HFF-Myc (cell line): ENCODE data around the gene USP2.
"Not testable (repeated sequence)": the region's sequence is repeated elsewhere in the genome, so short reads cannot be mapped to it uniquely, and the experiment has no call there.

Source experiments
- DNase-seq: peaks from one replicate; pipeline ENCODE4 v3.0.0-alpha.2; 2011; ENCODE audit warnings: low read depth; ENCODE audit errors: extremely low read depth
- H3K4me3 ChIP-seq: replicated peaks from 2 replicates; pipeline ENCODE4 v1.5.1; 2011; ENCODE audit warnings: low read depth, mild to moderate bottlenecking, control low read depth, low read length
- TF ChIP-seq, protein P1 (sequence below): IDR thresholded peaks from 2 replicates; pipeline ENCODE4 v1.5.1; 2012; ENCODE audit warnings: mild to moderate bottlenecking, low read depth, low read length, control low read depth; ENCODE audit errors: missing control alignments

The USP2 gene

DNA sequence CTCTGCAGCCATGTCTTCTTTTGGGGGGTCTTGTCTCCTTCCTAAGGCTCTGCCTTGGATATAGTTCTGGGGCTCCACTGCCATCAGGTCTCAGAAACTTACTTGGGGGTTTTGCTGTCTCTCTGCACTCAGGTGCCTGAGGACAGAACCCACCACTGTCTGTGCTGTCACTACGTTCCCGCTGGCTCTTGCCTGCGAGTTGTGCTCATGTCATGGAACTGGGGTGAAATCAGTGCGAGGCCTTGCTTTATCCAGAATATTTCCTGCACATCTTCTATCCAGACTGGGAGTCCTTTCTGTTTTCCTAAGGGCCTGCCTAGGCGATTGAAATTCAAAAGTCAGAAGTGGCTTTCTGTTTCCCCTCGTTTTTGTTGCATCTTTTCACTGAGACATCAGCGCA is 6.6 kb upstream of the USP2 start:
- TF ChIP-seq, protein P1, sequence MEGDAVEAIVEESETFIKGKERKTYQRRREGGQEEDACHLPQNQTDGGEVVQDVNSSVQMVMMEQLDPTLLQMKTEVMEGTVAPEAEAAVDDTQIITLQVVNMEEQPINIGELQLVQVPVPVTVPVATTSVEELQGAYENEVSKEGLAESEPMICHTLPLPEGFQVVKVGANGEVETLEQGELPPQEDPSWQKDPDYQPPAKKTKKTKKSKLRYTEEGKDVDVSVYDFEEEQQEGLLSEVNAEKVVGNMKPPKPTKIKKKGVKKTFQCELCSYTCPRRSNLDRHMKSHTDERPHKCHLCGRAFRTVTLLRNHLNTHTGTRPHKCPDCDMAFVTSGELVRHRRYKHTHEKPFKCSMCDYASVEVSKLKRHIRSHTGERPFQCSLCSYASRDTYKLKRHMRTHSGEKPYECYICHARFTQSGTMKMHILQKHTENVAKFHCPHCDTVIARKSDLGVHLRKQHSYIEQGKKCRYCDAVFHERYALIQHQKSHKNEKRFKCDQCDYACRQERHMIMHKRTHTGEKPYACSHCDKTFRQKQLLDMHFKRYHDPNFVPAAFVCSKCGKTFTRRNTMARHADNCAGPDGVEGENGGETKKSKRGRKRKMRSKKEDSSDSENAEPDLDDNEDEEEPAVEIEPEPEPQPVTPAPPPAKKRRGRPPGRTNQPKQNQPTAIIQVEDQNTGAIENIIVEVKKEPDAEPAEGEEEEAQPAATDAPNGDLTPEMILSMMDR = no peak
- no peak for DNase-seq
- no peak overlapping the region for H3K4me3 ChIP-seq

DNA sequence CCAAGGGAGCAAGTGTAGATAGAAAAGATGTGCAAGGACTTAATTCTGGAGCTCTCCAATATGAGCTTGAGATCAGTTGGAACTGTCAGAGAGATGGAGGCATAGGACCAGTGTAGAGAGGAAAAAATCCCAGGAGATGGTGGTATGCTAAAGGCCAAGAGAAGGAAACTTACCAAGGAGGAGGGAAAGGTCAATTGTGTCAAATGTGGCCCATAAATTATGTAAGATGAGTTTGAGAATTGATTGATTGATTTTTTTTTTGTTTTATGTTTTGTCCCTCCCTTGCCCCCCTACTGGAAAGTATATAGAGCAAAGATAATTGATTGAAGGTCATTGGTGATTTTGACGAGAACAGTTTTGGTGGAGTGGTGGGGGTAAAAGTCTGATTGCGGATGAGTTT is 2.8 kb upstream of the USP2 start:
- DNase-seq = no peak
- TF ChIP-seq, protein P1 = no peak
- H3K4me3 ChIP-seq = no peak overlapping the region

DNA sequence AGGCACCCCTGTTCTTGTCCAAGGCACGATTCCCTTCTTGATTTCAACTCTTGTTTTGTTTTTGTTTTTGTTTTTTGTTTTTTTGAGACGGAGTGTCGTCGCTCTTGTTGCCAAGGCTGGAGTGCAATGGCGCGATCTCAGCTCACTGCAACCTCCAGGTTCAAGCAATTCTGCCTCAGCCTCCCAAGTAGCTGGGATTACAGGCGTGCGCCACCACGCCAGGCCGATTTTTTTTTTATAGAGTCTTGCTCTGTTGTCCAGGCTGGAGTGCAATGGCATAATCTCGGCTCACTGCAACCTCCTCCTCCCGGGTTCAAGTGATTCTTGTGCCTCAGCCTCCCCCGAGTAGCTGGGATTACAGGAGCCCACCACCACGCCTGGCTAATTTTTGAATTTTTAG is 1.0 kb upstream of the USP2 start:
- peak overlapping the region; percentile 55 for H3K4me3 ChIP-seq
- not testable (repeated sequence) for DNase-seq

DNA sequence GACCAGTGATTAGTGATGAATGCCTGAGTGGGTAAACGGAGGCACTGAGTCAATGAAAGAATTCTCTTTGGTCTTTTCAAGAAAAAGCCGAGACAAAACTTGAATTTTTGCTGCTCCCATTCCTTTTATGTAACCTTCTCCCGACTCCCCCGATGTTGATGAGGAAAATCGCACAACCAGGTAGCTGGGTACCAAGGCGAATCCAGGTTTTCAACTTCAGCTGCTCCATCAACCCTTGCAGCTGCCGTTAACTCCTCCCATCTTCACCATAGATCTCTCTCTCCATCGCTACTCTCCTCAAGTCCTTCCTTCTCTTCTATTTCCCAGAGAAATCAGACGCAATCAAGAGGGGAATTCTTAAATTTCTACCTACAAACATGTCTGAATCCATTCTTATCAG is 611 bp upstream of the USP2 start:
- TF ChIP-seq, protein P1 = no peak
- no peak for DNase-seq
- peak overlapping the region; percentile 55 for H3K4me3 ChIP-seq

DNA sequence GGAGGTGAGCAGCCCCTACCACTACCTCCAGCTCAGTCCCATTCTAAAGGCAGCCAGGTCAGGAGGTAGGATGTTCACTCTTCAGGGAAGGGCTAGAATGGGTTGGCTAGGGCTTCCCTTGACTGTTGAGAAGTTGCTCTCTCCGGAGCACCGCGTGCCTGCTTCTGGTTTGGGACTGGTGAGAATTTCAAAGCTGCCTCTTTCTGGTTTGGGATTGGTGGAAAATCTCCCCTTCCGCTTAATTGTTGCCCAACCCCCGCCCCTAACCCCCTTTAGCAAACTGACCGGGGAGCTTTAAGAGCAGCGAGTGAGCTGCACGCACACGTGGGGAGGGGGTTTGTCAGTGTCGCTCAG is 686 bp downstream of the USP2 start:
- TF ChIP-seq, protein P1 = no peak
- peak overlapping the region; percentile 55 for H3K4me3 ChIP-seq
- no peak for DNase-seq

DNA sequence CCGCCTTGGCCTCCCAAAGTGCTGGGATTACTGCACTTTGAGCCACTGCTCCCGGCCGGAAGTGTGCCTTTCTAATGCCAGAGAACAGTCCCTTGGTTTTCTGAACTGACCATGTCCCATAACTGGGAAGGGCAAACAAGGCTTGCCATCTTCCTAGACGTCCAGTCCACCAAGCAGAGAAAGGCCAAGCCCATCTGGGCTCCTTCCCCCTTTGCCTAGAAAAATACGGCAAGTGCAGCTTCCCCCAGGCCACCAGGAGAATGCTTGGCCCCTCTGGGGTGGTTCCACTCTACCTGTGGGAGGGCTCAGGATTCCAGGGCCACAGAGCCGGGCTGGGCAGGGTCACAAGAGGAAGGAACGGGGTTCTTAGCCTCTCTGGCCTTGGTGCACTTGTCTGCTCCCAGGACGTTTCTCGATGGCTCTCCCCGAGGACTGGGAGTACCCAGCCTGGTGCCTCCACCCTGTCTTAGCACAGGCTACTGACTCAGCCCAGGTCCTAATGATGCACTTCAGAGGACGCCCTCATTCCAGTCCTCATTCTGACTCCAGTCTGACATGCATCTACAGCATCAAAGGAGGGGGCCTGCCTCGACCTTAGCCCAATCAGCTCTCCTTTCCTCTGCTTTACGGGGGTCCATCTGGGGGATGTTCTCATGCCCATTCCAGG is 1.2 kb downstream of the USP2 start:
- TF ChIP-seq, protein P1 = no peak
- peak overlapping the region; percentile 55 for H3K4me3 ChIP-seq
- no peak for DNase-seq

DNA sequence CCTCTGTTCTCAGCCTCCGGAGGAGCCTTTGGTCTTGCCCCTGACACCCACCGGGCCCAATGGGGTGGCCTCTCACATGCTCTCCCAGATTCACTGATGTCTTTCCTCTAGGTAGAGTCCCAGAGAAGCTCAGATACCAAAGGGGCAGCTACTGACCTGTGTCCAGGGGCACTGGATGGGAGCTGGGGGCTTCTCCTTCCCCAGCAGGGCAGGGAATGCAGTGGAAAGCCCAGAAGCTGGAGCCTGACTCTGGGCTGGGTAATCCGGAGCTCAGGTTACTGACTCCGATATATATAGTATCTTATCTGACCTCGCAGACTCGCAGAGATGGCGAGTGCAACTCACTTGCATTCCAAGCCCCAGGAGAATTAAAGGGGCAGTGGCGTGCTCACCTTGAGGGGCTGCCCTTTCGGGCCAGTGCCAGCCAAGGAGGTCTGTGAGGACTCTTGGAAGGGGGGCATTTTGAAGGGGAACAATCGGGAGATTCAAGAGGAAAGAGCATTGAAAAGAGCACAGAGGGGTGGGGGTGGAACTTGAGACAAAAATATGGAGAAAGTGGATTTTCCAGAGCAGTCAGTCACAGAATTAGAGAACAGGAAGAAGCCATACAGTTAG is 2.5 kb downstream of the USP2 start:
- TF ChIP-seq, protein P1 = no peak
- no peak for DNase-seq
- no peak overlapping the region for H3K4me3 ChIP-seq
